Endothelial cell (in vitro differentiated cells): ENCODE measurements around the gene KRTAP9-6. TPM values are rescaled to one million over a fixed set of nuclear protein-coding genes. Genes with fewer than 3 reads are reported as not detected.

Experiments
- DNase-seq: peaks from one replicate; pipeline ENCODE4 v3.0.0; 2021; ENCODE audit warnings: low spot score
- H3K27ac Mint-ChIP-seq: one replicate; pipeline ENCODE4 v1.8.0; 2021; ENCODE audit warnings: mixed read lengths, inconsistent platforms; ENCODE audit not compliant: unreplicated experiment
- H3K27me3 Mint-ChIP-seq: one replicate; pipeline ENCODE4 v1.8.0; 2021; ENCODE audit warnings: mild to moderate bottlenecking, moderate library complexity, mixed read lengths, inconsistent platforms; ENCODE audit not compliant: unreplicated experiment
- H3K36me3 Mint-ChIP-seq: one replicate; pipeline ENCODE4 v1.8.0; 2021; ENCODE audit warnings: mild to moderate bottlenecking, low read depth, mixed read lengths, inconsistent platforms; ENCODE audit not compliant: unreplicated experiment
- H3K4me1 Mint-ChIP-seq: one replicate; pipeline ENCODE4 v1.8.0; 2021; ENCODE audit warnings: mild to moderate bottlenecking, mixed read lengths, inconsistent platforms; ENCODE audit not compliant: unreplicated experiment
- H3K4me3 Mint-ChIP-seq: one replicate; pipeline ENCODE4 v1.8.0; 2021; ENCODE audit warnings: mild to moderate bottlenecking, mixed read lengths, inconsistent platforms; ENCODE audit not compliant: unreplicated experiment
- H3K9me3 Mint-ChIP-seq: one replicate; pipeline ENCODE4 v1.8.0; 2021; ENCODE audit warnings: mixed read lengths, inconsistent platforms; ENCODE audit not compliant: unreplicated experiment
- total RNA-seq: library from RNA; stranded (reverse); fragmentation: NEBNext Ultra II Directional; extraction: Animal tissue kit (Norgen Biotek cat#: 25700); gene quantifications from one replicate; pipeline ENCODE4 v1.2.1, GENCODE V29; 2021; ENCODE audit not compliant: unreplicated experiment
- TF ChIP-seq, protein P1 (sequence below): fragments of 200-600 bp; sonication (generic); IDR thresholded peaks from one replicate; pipeline ENCODE4 v1.5.0; 2021; ENCODE audit warnings: antibody characterized with exemption; ENCODE audit not compliant: unreplicated experiment

Gene KRTAP9-6
- total RNA-seq, 1 donor from 2014 or later, result not detected

DNA sequence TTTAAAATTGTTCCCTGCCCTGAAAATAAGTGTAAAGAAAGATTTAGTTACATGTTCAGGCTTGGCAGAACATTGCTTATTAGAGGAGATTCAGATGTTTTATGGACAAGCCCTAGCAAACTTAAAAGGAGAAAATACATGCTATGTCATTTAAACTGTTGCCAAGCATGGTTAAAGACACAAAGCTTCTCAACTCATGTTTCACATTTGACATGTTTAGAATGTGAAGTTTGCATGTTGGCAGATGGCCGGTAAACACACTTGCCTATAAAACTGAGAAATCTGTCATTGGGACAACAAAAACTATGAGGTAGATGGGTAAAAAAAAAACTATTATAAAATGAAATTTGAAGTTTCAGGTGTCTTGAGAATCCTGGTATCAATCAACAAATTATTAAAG is 31.7 kb downstream of the KRTAP9-6 start:
- Mint-ChIP-seq H3K9me3 (no peaks in the 10 kb centered on the region), H3K36me3 (no peaks in the 10 kb centered on the region), H3K4me3 (no peak overlapping the region), H3K27ac (no peak overlapping the region), H3K4me1 (peaks cover 4% of the 10 kb centered on the region), H3K27me3 (no peaks in the 10 kb centered on the region)
- DNase-seq, result no peak
- TF ChIP-seq, protein P1, sequence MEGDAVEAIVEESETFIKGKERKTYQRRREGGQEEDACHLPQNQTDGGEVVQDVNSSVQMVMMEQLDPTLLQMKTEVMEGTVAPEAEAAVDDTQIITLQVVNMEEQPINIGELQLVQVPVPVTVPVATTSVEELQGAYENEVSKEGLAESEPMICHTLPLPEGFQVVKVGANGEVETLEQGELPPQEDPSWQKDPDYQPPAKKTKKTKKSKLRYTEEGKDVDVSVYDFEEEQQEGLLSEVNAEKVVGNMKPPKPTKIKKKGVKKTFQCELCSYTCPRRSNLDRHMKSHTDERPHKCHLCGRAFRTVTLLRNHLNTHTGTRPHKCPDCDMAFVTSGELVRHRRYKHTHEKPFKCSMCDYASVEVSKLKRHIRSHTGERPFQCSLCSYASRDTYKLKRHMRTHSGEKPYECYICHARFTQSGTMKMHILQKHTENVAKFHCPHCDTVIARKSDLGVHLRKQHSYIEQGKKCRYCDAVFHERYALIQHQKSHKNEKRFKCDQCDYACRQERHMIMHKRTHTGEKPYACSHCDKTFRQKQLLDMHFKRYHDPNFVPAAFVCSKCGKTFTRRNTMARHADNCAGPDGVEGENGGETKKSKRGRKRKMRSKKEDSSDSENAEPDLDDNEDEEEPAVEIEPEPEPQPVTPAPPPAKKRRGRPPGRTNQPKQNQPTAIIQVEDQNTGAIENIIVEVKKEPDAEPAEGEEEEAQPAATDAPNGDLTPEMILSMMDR, result no peak

DNA sequence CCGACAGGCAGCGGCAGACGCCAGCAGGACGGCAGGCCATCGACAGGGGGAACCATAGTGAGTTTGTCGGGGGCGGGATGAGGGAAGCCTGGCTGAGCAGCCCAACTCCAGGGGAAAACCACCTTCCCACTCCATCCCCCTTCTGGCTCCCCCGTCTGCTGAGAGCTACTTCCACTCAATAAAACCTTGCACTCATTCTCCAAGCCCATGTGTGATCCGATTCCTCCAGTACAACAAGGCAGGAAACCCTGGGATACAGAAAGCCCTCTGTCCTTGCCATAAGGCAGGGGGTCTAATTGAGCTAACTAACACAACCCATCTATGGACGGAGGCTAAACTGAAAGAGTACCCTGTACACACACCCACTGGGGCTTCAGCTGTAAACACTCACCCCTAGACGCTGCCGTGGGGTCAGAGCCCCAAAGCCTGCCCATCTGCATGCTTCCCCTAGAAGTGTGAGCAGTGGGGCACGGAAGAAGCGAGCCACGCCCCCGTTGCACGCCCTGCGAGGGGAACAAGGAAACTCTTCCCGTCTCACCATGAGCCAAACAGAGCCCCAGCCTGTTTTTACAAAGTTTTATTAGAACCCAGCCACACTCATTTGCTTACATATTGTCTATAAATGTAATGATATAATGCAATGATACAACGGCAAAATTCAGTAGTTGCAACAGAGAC is 33.4 kb downstream of the KRTAP9-6 start:
- Mint-ChIP-seq H3K27ac (no peak overlapping the region), H3K4me3 (no peak overlapping the region), H3K4me1 (peaks cover 4% of the 10 kb centered on the region), H3K36me3 (no peaks in the 10 kb centered on the region), H3K27me3 (peaks cover 2% of the 10 kb centered on the region), H3K9me3 (no peaks in the 10 kb centered on the region)
- DNase-seq, result no peak
- TF ChIP-seq, protein P1, result no peak

DNA sequence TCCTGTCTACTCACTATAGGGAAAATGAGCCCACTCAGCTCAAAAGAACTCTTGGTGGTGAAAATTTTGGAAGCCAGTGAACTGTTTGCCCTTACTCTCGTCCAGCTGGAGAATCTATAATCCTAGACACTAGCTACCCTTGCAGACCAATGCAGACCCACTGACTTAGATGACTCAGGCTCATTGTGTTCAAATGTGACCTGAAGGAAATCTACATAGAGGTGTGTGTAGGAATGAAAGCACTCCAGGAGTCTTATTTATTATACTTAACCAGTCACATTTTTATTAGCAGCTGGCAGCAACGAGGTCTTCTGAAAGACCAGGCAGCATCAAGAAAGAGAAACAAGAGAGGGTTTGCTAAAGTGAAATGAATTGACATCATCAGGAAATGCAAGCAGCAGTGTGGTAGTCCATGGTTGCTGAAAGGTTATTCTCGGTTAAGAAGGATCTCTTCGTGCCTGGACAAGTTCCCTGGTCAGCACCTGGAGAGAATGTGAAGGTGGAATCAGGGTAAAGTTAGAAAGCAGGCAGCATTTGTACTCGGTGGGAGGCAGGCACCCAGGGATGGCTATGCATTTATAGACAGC is 36.1 kb downstream of the KRTAP9-6 start:
- Mint-ChIP-seq H3K4me1 (peaks cover under 1% of the 10 kb centered on the region), H3K27me3 (peaks cover 2% of the 10 kb centered on the region), H3K36me3 (no peaks in the 10 kb centered on the region), H3K9me3 (no peaks in the 10 kb centered on the region), H3K27ac (no peak overlapping the region), H3K4me3 (no peak overlapping the region)
- no peak for DNase-seq
- TF ChIP-seq, protein P1, result no peak

DNA sequence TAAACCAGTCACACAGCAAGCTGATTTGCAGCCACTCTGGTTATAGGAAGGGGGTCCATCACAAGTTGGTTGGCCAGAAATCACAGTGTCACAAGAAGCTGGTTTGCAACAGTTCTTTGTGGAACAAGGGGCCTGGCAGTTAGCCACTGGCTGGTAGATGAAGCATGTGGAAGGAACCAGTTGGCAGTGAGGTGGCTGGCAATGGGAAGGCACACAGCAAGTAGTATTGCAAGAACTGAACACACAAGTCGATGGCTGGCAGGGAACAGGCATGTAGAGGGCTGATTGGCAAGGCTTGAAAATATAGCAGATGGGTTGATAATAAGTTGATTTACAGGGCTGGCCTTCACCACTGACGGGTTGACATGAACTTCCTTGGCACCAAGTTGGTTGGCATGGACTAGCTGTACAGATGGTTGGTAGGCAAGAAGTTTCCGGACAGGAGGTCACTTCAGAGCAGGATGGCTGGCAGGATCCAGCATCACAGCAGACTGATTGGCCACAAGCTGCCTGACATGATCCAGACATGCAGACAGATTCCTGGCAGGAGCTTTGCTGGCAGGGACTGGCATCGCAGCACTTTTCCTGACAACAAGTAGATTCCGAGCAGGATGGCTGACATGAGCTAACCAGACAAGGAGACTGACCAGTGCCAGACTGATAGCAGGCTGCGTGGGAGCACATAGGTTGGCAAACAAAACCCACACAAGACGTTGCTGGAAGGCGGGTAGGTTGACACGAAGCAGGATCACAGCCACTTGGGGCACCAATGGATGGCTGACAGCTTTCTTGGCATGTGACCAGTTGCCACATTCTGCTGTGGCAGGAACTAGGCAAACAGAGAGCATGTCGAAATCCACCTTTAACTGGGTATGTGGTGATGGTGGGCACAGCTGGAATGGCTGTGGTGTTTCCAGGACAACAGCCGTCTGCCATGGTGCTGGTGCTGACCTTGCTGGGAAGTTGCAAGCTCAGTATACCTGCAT is 37.0 kb downstream of the KRTAP9-6 start, which contains the start of gene KRTAP29-1:
KRTAP29-1 (minus strand) TSS at position 936 of the 986 bp plus-strand sequence; CDS start at position 936, 0 bp downstream.
- Mint-ChIP-seq H3K27me3 (peaks cover 2% of the 10 kb centered on the region), H3K4me1 (peaks cover 6% of the 10 kb centered on the region), H3K9me3 (no peaks in the 10 kb centered on the region), H3K4me3 (no peak within 1 kb of the TSS), H3K27ac (no peak within 1 kb of the TSS), H3K36me3 (no peaks in the 10 kb centered on the region)
- no peak for DNase-seq
- TF ChIP-seq, protein P1, result no peak
